Loucy (cell line): Measurements from ENCODE around the gene HOXA5.

Experiments
- H2AFZ ChIP-seq: fragments of 200-600 bp; sonication (generic); 2 replicates; pipeline ENCODE4 v1.6.0; 2016; ENCODE audit warnings: antibody characterized with exemption, mild to moderate bottlenecking, low read length, moderate library complexity
- H3F3A ChIP-seq: fragments of 200-600 bp; 2 replicates; pipeline ENCODE4 v1.6.0; 2016; ENCODE audit warnings: antibody characterized with exemption, low read depth, mild to moderate bottlenecking
- H3K27me3 ChIP-seq: fragments of 200-600 bp; sonication (generic); 2 replicates; pipeline ENCODE4 v1.6.1; 2014; ENCODE audit warnings: low read length, mild to moderate bottlenecking; ENCODE audit not compliant: insufficient read depth, poor library complexity, severe bottlenecking
- H3K36me3 ChIP-seq: fragments of 200-600 bp; sonication (generic); 2 replicates; pipeline ENCODE4 v1.6.1; 2016; ENCODE audit warnings: low read length; ENCODE audit not compliant: insufficient read depth
- H3K4me1 ChIP-seq: fragments of 200-600 bp; sonication (generic); 2 replicates; pipeline ENCODE4 v1.5.1; 2014; ENCODE audit warnings: low read length, mild to moderate bottlenecking; ENCODE audit not compliant: insufficient read depth, poor library complexity, severe bottlenecking
- H3K4me2 ChIP-seq: fragments of 200-600 bp; sonication (generic); 2 replicates; pipeline ENCODE4 v1.6.0; 2014; ENCODE audit warnings: antibody characterized with exemption, low read length, low read depth, mild to moderate bottlenecking; ENCODE audit not compliant: poor library complexity, severe bottlenecking
- H3K4me3 ChIP-seq: fragments of 200-600 bp; sonication (generic); 2 replicates; pipeline ENCODE4 v1.5.1; 2014; ENCODE audit warnings: low read length, mild to moderate bottlenecking, mixed read lengths; ENCODE audit not compliant: poor library complexity, severe bottlenecking
- H3K79me2 ChIP-seq: fragments of 200-600 bp; sonication (generic); 2 replicates; pipeline ENCODE4 v1.6.1; 2014; ENCODE audit warnings: low read length; ENCODE audit not compliant: insufficient read depth
- H3K9ac ChIP-seq: fragments of 200-600 bp; sonication (generic); 2 replicates; pipeline ENCODE4 v1.6.0; 2014; ENCODE audit warnings: mild to moderate bottlenecking, low read depth, low read length, moderate library complexity; ENCODE audit not compliant: poor library complexity, severe bottlenecking
- H3K9me2 ChIP-seq: fragments of 200-600 bp; sonication (generic); replicated peaks from 2 replicates; pipeline ENCODE4 v1.6.1; 2016; ENCODE audit warnings: low read depth, low read length, mixed read lengths
- H3K9me3 ChIP-seq: fragments of 200-600 bp; sonication (generic); 2 replicates; pipeline ENCODE4 v1.6.1; 2014; ENCODE audit warnings: mild to moderate bottlenecking, antibody characterized with exemption, low read length, low read depth; ENCODE audit not compliant: insufficient read depth
- H4K20me1 ChIP-seq: fragments of 200-600 bp; sonication (generic); 2 replicates; pipeline ENCODE4 v1.6.0; 2014; ENCODE audit warnings: antibody characterized with exemption, low read length, mild to moderate bottlenecking; ENCODE audit not compliant: insufficient read depth, poor library complexity, severe bottlenecking
- EZH2phosphoT487 ChIP-seq: fragments of 200-600 bp; IDR thresholded peaks from 2 replicates; pipeline ENCODE4 v1.6.1; 2018; ENCODE audit warnings: antibody characterized with exemption, mild to moderate bottlenecking, moderate library complexity, borderline replicate concordance
- TF ChIP-seq, protein P1 (sequence below): fragments of 200-600 bp; sonication (generic); conservative IDR thresholded peaks from 2 replicates; pipeline ENCODE4 v1.5.1; 2014; ENCODE audit warnings: mild to moderate bottlenecking, antibody characterized with exemption, low read length

Gene HOXA5

DNA sequence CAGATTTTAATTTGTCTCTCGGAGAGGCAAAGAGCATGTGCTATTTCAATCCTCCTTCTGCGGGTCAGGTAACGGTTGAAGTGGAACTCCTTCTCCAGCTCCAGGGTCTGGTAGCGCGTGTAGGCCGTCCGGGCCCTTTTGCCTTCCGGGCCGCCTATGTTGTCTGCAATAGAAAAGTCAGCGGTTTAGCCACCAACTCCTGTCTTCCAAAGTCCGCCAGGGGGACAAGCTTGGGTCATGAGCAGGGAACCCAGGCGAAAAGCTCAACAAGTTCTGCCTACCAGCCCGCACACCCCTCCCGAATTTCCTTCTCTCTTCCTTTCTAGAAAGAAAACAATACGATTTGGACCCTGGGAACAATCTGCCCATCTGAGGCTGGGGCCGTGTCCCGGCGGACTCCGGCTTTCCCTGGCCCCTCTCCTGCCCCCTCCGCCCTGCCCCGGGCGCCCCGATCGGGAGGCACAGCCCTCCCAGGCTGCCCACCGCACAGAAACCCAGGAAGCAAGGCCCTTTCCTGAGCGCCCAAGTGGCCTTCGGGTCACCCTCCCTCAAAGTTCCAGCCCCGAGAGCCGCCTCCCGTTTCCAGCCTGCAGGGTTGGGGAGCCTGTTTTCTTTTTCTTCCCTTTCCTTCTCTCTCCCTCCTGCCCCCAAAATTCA lies 1.4 kb downstream of the HOXA5 start:
- peaks cover 84% of the 10 kb centered on the region for H3K36me3 ChIP-seq
- no peaks in the 10 kb centered on the region for H3K9me3 ChIP-seq
- H3K9me2 ChIP-seq: no peaks in the 10 kb centered on the region
- no peaks in the 10 kb centered on the region for H3K27me3 ChIP-seq
- peak overlapping the region; percentile 94 for H3K4me3 ChIP-seq
- no peak overlapping the region for H2AFZ ChIP-seq
- TF ChIP-seq, protein P1, sequence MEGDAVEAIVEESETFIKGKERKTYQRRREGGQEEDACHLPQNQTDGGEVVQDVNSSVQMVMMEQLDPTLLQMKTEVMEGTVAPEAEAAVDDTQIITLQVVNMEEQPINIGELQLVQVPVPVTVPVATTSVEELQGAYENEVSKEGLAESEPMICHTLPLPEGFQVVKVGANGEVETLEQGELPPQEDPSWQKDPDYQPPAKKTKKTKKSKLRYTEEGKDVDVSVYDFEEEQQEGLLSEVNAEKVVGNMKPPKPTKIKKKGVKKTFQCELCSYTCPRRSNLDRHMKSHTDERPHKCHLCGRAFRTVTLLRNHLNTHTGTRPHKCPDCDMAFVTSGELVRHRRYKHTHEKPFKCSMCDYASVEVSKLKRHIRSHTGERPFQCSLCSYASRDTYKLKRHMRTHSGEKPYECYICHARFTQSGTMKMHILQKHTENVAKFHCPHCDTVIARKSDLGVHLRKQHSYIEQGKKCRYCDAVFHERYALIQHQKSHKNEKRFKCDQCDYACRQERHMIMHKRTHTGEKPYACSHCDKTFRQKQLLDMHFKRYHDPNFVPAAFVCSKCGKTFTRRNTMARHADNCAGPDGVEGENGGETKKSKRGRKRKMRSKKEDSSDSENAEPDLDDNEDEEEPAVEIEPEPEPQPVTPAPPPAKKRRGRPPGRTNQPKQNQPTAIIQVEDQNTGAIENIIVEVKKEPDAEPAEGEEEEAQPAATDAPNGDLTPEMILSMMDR: no peak
- TF ChIP-seq EZH2phosphoT487: no peak
- peaks cover 65% of the 10 kb centered on the region for H3K4me1 ChIP-seq
- peaks cover 100% of the 10 kb centered on the region for H3K79me2 ChIP-seq
- H3K4me2 ChIP-seq: peak overlapping the region; percentile 91
- H3K9ac ChIP-seq: peak overlapping the region; percentile 86
- H3F3A ChIP-seq: peaks cover 4% of the 10 kb centered on the region
- H4K20me1 ChIP-seq: peaks cover 96% of the 10 kb centered on the region

- no peaks in the 10 kb centered on the region for H3K9me3 ChIP-seq
- no peak overlapping the region for H2AFZ ChIP-seq
- no peaks in the 10 kb centered on the region for H3K27me3 ChIP-seq
These were observed 2.2 kb downstream of the HOXA5 start for GRCh38 chr7:27141137-27141922.

DNA sequence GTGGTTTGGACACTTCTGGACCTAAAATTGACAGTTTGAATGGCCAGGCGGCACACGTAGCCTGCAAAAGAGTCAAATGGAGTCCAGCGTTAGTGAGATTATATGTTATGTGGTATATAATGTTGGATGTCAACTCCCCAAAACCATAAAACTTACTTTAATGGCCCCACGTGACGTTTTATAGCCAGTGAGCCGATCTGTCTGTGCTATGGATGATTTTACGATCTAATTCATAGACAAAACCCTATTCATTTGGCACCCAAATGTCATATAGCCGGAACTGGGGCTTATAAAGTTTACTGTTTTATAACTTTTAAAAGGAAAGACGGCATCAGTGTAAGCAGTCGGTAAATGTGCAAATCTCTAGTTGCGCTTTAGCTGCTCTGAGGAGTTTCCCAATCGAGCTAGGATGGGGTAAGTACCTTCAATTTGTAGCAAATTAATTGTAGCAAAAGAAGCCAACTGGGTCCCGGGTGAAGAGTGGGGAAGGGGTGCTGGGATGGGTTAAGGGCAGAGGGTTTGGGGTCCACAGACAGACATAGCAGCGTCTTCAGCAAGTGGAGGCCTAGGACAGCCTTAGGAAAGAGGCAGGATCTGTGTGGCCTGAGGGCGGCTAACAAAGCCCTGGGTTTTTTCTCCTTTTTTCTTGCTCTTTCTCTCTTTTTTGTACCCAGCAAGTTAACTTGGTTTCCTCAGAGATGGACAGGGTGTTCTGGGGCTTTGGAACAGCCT lies 3.2 kb downstream of the HOXA5 start:
- Histone ChIP-seq H3K36me3 (peaks cover 68% of the 10 kb centered on the region), H3K9ac (peak overlapping the region; percentile 86), H3K4me1 (peaks cover 71% of the 10 kb centered on the region), H3K4me3 (peak overlapping the region; percentile 94), H3K27me3 (no peaks in the 10 kb centered on the region), H3K9me3 (no peaks in the 10 kb centered on the region), H2AFZ (no peak overlapping the region), H4K20me1 (peaks cover 96% of the 10 kb centered on the region), H3K79me2 (peaks cover 100% of the 10 kb centered on the region), H3F3A (peaks cover 4% of the 10 kb centered on the region), H3K9me2 (no peaks in the 10 kb centered on the region), H3K4me2 (peak overlapping the region; percentile 91)
- TF ChIP-seq EZH2phosphoT487: no peak
- TF ChIP-seq, protein P1: no peak

More at GRCh38 chr7:27141137-27141922, 2.2 kb downstream of the HOXA5 start:
- TF ChIP-seq, protein P1: no peak
- no peak for TF ChIP-seq EZH2phosphoT487
- H3K9me2 ChIP-seq: no peaks in the 10 kb centered on the region
- peak overlapping the region; percentile 91 for H3K4me2 ChIP-seq
- peaks cover 4% of the 10 kb centered on the region for H3F3A ChIP-seq
- peak overlapping the region; percentile 94 for H3K4me3 ChIP-seq
- H3K36me3 ChIP-seq: peaks cover 79% of the 10 kb centered on the region
- H3K4me1 ChIP-seq: peaks cover 65% of the 10 kb centered on the region
- peaks cover 100% of the 10 kb centered on the region for H3K79me2 ChIP-seq
- H4K20me1 ChIP-seq: peaks cover 96% of the 10 kb centered on the region
- peak overlapping the region; percentile 86 for H3K9ac ChIP-seq
